HG02970 (cell line): ENCODE data around the gene IFT22.
"Not testable (repeated sequence)": the region's sequence is repeated elsewhere in the genome, so short reads cannot be mapped to it uniquely, and the experiment has no call there.

Experiments
- ATAC-seq: cut with Tn5 transposase; IDR thresholded peaks from one replicate; pipeline ENCODE4 v1.9.1; 2021; ENCODE audit warnings: mild to moderate bottlenecking, moderate library complexity, moderate number of reproducible peaks; ENCODE audit not compliant: unreplicated experiment, low FRiP score

The IFT22 gene

GRCh38 chr7:101319401-101319800 is 2.2 kb downstream of the IFT22 start:
- no peak for ATAC-seq

GRCh38 chr7:101315336-101315735 is 6.3 kb downstream of the IFT22 start:
- ATAC-seq, result no peak

GRCh38 chr7:101308245-101309085 is 13.1 kb downstream of the IFT22 start:
- ATAC-seq, result no peak

- ATAC-seq, result no peak
Observed at GRCh38 chr7:101306307-101306706, 15.3 kb downstream of the IFT22 start.

GRCh38 chr7:101303102-101303701 is 18.4 kb downstream of the IFT22 start:
- no peak for ATAC-seq

DNA sequence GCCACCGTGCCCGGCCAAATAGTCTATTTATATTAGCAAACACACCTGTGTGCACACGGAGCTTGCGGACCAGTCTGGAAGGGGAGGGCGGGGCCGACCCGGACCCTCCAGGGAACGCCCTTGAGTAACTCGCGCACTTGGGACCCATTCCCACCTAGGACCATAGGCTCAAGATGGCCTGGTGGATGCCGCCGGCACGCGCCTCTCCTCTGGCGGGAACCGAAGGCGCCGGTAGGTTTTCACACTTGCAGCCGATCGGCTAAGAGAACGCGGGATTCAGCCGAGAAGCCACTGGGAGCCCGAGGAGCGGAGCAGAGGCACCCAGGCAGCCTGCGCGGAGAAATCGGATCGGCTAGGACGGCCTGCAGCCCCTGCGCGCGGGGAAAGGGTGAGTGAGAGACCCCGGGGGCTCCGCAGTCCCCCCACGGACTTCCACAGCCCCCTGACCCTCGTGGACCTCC is 18.9 kb downstream of the IFT22 start:
- ATAC-seq, result no peak

DNA sequence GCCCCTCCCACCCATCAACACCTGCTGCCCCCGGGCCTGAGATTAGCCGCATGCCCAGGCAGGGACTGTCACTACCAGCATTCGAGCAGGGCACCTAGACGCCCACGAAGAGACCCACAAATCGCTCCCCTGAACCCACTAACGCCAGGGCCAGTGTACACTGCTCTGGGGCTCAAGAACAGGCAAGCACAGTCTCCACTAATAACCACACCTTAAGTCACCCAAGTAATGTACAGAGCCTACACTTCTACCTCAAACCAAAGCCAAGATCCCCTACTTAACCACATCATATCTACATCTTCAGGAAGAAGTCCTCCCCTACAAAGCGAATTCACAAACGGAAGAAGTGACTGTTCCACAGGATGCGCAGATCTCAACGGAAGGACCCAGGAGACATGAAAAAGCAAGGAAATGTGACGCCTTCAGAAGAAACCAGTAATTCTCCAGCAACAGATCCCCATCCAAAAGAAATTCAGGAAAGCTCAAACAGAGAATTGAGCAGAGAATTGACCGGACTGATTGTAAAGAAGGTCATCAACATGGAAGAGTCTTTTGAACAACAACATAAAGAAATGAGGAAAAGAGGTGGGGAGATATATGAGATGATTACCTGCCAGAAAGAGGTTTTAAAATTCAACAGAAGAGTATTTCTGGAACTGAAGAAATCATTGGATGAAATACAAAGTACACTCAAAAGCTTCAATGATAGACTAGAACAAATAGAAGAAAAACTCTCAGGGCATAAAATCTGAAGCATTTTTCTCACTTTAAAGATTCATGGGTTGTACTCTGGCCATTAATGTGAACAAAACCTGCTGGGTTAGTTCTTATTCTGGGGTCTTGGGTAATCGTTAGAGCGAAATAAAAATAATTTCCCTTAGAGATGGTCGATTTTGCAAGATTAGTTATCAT is 20.9 kb downstream of the IFT22 start:
- ATAC-seq, result no peak

DNA sequence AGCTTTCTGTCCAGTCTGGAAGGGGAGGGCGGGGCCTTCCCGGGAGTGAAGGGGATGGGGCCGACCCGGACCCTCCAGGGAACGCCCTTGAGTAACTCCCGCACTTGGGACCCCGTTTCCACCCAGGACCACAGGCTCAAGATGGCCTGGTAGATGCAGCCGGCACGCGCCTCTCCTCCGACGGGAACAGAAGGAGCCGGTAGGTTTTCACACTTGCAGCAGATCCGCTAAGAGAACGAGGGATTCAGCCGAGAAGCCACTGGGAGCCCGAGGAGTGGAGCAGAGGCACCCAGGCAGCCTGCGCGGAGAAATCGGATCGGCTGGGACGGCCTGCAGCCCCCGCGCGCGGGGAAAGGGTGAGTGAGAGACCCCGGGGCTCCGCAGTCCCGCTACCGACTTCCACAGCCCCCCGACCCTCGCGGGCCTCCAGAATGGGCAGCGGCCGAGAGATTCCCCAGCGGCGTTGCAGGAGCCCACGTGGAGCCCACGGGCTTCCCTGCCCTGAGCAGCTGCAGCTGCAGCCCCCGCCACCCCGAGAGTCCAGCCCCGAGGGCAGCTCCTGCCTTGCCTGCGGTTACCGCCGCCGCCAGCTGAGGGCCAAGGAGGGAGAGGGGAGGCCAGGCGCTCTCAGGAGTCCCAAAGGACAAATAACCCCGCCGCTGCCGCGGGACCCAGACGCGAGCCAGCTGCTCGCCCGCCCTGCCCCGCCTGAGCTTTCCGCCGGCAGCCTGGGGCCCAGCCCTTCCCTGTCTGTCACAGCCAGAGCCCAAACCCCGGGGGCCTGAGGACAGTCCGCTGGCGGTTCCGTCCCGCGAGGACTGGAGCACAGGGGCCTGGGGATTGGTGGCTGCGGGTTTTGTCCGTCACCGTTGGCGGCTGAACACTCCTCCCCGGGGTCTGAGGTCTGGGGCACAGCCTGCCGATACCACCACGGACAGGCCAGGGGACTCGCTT is 21.8 kb downstream of the IFT22 start:
- no peak for ATAC-seq

DNA sequence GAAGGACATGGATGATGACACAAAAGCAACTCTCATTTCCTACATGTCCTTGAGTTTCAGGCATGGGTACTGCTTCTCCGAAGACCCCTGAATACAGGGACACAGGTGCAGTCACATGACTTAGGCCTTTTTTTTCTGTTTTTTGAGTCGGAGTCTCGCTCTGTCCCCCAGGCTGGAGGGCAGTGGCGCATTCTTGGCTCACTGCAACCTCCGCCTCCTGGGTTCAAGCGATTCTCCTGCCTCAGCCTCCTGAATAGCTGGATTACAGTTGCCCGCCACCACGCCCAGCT is 26.8 kb downstream of the IFT22 start:
- no peak for ATAC-seq

DNA sequence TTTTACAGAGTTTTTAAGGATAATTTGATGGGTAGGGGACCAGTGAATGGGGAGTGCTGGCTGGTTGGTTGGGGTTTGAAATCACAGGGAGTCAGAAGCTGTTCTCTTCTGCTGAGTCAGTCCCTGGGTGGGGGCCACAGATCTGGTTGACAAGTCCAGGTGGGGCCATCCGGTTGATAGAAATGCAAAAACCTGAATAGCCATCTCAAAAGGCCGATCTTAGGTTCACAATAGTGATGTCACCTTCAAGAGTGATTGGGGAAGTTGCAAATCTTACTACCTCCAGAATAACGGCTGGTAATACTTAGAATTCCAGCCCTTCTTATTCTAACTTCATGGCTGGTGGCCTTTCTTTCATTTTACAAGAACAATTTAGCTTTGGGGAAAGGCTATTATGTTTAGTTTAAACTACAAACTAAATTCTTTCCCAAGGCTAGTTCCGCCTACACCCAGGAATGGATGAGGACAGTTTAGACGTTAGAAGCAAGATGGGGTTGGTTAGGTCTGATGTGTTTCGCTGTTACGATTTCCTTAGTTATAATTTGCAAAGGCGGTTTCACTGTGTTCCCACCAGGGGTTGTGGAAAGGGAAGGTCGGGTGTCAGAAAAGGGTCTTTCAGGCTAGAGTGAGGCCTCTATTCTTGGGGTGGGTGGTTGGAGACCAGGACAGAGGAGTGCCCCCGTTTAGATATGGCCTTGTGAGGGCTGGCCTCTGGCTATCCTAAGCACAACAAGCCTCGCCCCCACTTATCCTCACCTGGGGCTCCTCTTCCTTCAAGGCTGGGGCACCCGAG is 27.4 kb downstream of the IFT22 start:
- ATAC-seq, result no peak

- ATAC-seq, result not testable (repeated sequence)
Observed at GRCh38 chr7:101293069-101294021, 28.3 kb downstream of the IFT22 start.

DNA sequence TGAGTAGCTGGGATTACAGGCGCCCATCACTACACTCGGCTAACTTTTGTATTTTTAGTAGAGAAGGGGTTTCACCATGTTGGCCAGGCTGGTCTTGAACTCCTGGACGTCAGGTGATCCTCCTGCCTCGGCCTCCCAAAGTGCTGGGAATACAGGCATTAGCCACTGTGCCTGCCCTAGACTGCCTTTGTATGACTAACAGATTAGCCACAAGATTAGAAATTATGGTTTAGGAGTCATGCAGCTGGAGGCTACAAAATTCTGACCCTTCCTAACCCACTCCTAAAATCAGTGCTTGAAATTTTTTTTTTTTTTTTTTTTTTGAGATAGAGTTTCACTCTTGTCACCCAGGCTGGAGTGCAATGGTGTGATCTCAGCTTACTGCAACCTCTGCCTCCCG is 29.0 kb downstream of the IFT22 start:
- not testable (repeated sequence) for ATAC-seq

- not testable (repeated sequence) for ATAC-seq
Observed at GRCh38 chr7:101290186-101291037, 31.2 kb downstream of the IFT22 start.

- ATAC-seq, result not testable (repeated sequence)
Observed at GRCh38 chr7:101289687-101290086, 31.9 kb downstream of the IFT22 start.

GRCh38 chr7:101288439-101288838 is 33.2 kb downstream of the IFT22 start:
- ATAC-seq, result no peak

DNA sequence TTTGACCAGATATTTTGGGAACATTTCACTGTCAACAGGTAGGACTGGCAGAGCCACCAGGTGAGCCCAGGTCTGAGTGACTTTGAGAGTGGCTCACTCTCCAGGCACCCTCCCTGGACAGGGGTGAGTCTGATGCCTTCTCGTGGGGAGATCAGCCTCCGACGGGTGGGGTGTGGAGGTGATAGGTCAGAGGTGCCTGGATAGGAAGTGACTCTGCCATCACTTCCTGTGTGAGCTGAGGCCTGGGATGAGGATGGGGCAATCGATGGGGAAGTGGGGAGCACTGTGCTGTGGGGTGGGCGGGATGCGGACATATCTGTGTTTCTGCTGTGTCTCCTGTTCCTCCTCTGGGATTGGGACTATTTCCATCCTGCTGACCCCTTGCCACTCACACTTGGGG is 34.6 kb downstream of the IFT22 start:
- no peak for ATAC-seq

- not testable (repeated sequence) for ATAC-seq
Observed at GRCh38 chr7:101285880-101286279, 35.7 kb downstream of the IFT22 start.
